KMS-11 (cell line): ENCODE measurements around the gene MRM3.
"Not testable (repeated sequence)": the region's sequence is repeated elsewhere in the genome, so short reads cannot be mapped to it uniquely, and the experiment has no call there.

Source experiments
- H2AFZ ChIP-seq: fragments of 200-600 bp; sonication (generic); 2 replicates; pipeline ENCODE4 v1.6.1; 2016; ENCODE audit warnings: antibody characterized with exemption, mixed run types, low read depth
- H3K27ac ChIP-seq: fragments of 200-600 bp; sonication (generic); 2 replicates; pipeline ENCODE4 v1.6.1; 2016; ENCODE audit warnings: mild to moderate bottlenecking, mixed run types
- H3K27me3 ChIP-seq: fragments of 200-600 bp; sonication (generic); 2 replicates; pipeline ENCODE4 v1.6.1; 2017; ENCODE audit warnings: mild to moderate bottlenecking, low read depth, mixed run types, moderate library complexity; ENCODE audit not compliant: insufficient read depth
- H3K36me3 ChIP-seq: fragments of 200-600 bp; sonication (generic); 2 replicates; pipeline ENCODE4 v1.6.1; 2017; ENCODE audit warnings: mild to moderate bottlenecking, mixed run types; ENCODE audit not compliant: insufficient read depth
- H3K4me1 ChIP-seq: fragments of 200-600 bp; sonication (generic); 2 replicates; pipeline ENCODE4 v1.6.1; 2016; ENCODE audit warnings: mild to moderate bottlenecking, low read depth, mixed run types; ENCODE audit not compliant: poor library complexity, severe bottlenecking
- H3K4me2 ChIP-seq: fragments of 200-600 bp; sonication (generic); 2 replicates; pipeline ENCODE4 v1.7.0; 2016; ENCODE audit warnings: mild to moderate bottlenecking, mixed run types
- H3K4me3 ChIP-seq: fragments of 200-600 bp; sonication (generic); IDR thresholded peaks from 2 replicates; pipeline ENCODE4 v1.6.1; 2017; ENCODE audit warnings: low read depth, low read length, mixed read lengths; ENCODE audit not compliant: insufficient read depth
- H3K79me2 ChIP-seq: fragments of 200-600 bp; sonication (generic); 2 replicates; pipeline ENCODE4 v1.6.1; 2016; ENCODE audit warnings: low read depth, mixed run types; ENCODE audit not compliant: insufficient read depth
- H3K9ac ChIP-seq: fragments of 200-600 bp; sonication (generic); 2 replicates; pipeline ENCODE4 v1.6.1; 2016; ENCODE audit warnings: mild to moderate bottlenecking, mixed run types
- H4K20me1 ChIP-seq: fragments of 200-600 bp; sonication (generic); 2 replicates; pipeline ENCODE4 v1.6.1; 2016; ENCODE audit warnings: mild to moderate bottlenecking, mixed run types; ENCODE audit not compliant: insufficient read depth
- TF ChIP-seq, protein P1 (sequence below): fragments of 200-600 bp; sonication (generic); conservative IDR thresholded peaks from 2 replicates; pipeline ENCODE4 v1.6.1; 2017; ENCODE audit warnings: low read depth, mild to moderate bottlenecking, antibody characterized with exemption, low read length, moderate library complexity, mixed read lengths

The MRM3 gene

DNA sequence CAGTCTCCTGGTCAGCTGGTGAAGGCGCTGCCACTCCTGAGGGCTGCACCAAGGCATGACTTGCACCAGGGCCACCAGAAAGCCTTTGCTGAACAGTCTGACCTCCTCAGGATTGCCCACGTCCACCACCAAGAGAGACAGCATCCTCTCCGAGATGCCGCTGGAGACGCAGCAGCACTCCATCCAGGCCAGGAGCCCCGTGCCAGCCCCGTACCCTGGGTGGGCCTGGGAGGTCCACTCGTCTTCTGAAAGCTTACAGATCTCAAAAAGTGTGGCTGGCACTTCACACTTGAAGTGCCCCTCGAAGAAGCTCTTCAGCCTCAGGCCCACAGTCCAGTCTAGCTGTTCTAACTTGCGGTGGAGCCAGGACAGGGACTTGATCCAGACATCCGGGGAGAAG, 36.7 kb upstream of the MRM3 start:
- Histone ChIP-seq H3K4me2 (no peak overlapping the region), H3K36me3 (no peaks in the 10 kb centered on the region; the same call in 1 of the 2 replicates), H3K4me3 (no peak overlapping the region), H3K79me2 (peaks cover 18% of the 10 kb centered on the region), H3K27me3 (no peaks in the 10 kb centered on the region), H3K4me1 (peaks cover 8% of the 10 kb centered on the region), H3K27ac (no peak overlapping the region), H3K9ac (no peak overlapping the region), H4K20me1 (no peaks in the 10 kb centered on the region), H2AFZ (no peak overlapping the region)
- TF ChIP-seq, protein P1, sequence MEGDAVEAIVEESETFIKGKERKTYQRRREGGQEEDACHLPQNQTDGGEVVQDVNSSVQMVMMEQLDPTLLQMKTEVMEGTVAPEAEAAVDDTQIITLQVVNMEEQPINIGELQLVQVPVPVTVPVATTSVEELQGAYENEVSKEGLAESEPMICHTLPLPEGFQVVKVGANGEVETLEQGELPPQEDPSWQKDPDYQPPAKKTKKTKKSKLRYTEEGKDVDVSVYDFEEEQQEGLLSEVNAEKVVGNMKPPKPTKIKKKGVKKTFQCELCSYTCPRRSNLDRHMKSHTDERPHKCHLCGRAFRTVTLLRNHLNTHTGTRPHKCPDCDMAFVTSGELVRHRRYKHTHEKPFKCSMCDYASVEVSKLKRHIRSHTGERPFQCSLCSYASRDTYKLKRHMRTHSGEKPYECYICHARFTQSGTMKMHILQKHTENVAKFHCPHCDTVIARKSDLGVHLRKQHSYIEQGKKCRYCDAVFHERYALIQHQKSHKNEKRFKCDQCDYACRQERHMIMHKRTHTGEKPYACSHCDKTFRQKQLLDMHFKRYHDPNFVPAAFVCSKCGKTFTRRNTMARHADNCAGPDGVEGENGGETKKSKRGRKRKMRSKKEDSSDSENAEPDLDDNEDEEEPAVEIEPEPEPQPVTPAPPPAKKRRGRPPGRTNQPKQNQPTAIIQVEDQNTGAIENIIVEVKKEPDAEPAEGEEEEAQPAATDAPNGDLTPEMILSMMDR = no peak

DNA sequence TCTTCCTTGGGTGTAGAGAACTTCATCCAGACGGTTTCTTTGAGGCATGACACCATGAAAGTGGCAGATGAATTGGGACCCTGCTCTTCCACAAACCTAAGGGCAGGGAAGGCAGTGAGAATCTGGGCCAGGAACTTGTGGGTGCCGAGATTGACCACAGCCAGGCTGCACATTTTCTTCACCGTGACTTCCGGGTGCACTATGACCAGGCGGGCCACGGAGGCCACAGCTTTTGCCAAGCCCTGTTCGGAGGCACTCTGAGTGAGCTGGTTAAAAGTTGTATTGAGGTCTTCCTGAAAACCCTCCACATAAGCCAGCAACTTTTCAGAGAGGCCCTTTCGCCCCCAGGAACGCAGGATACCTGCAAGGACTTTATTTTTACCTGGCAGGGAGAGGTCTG, 36.0 kb upstream of the MRM3 start:
- Histone ChIP-seq H3K36me3 (no peaks in the 10 kb centered on the region; the same call in 1 of the 2 replicates), H2AFZ (no peak overlapping the region), H3K9ac (no peak overlapping the region)

DNA sequence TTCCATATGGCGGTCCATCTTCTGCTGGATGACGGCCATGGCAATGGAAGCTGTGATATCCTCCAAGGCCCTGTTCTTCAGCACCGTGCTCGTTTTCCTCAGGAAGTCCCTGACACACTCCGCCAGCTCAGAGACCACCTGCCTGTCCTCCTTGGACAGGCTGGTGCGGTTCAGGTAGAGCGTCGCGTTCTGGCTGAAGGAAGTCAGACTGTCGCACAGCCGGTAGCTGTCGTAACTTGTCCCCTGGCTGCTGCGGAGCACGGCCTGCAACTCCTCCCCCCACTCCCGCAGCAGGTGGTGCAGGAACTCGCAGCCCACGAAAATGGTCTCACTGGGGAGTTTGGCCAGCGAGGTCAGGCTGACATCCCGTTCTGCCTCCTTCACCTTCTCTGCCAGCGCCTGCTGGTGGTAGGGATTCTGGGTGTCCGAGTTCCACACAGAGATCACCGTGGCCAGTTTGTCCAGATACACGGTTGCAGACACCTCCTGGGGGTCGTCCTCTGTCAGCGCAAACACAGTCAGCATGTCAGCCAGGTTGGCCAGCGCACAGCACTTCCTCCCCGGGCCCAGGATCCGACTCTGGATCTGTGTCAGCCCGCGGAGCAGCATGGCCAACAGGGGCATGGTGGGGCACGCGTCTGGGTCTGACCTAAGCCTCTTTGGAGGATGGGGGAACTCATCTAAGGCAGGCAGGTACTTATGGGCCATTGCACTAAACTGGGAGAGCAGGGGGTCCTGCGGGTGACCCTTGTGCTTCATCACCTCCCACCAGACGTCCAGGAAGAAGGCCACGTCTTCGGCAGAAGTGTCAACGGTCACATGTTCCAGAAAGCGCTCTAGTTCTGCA, 35.1 kb upstream of the MRM3 start:
- no peak overlapping the region for H3K9ac ChIP-seq
- no peaks in the 10 kb centered on the region for H3K27me3 ChIP-seq
- H3K4me3 ChIP-seq = no peak overlapping the region
- H4K20me1 ChIP-seq = no peaks in the 10 kb centered on the region
- H3K79me2 ChIP-seq = peaks cover 31% of the 10 kb centered on the region
- peaks cover 9% of the 10 kb centered on the region for H3K4me1 ChIP-seq
- no peak overlapping the region for H3K4me2 ChIP-seq
- no peaks in the 10 kb centered on the region; the same call in 1 of the 2 replicates for H3K36me3 ChIP-seq
- H3K27ac ChIP-seq = no peak overlapping the region
- TF ChIP-seq, protein P1 = no peak
- H2AFZ ChIP-seq = no peak overlapping the region

More for the DNA sequence above, 36.0 kb upstream of the MRM3 start:
- Histone ChIP-seq H4K20me1 (no peaks in the 10 kb centered on the region), H3K4me2 (no peak overlapping the region), H3K4me1 (peaks cover 9% of the 10 kb centered on the region), H3K79me2 (peaks cover 26% of the 10 kb centered on the region), H3K27me3 (no peaks in the 10 kb centered on the region), H3K27ac (no peak overlapping the region), H3K4me3 (no peak overlapping the region)
- TF ChIP-seq, protein P1 = no peak

DNA sequence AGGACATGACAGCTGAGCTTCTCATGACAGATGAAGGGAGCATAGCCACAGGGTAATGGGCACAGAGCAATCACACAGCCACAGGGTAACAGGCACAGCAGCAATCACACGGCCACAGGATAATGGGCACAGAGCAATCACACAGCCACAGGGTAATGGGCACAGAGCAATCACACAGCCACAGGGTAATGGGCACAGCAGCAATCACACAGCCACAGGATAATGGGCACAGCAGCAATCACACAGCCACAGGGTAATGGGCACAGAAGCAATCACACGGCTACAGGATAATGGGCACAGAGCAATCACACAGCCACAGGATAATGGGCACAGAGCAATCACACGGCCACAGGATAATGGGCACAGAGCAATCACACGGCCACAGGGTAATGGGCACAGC, 33.5 kb upstream of the MRM3 start:
- H4K20me1 ChIP-seq, H3K36me3 ChIP-seq, H3K27ac ChIP-seq, H3K4me3 ChIP-seq, H3K9ac ChIP-seq, H3K4me2 ChIP-seq, H3K27me3 ChIP-seq, H2AFZ ChIP-seq, H3K4me1 ChIP-seq: not testable (repeated sequence)
- H3K79me2 ChIP-seq = peaks cover 31% of the 10 kb centered on the region

DNA sequence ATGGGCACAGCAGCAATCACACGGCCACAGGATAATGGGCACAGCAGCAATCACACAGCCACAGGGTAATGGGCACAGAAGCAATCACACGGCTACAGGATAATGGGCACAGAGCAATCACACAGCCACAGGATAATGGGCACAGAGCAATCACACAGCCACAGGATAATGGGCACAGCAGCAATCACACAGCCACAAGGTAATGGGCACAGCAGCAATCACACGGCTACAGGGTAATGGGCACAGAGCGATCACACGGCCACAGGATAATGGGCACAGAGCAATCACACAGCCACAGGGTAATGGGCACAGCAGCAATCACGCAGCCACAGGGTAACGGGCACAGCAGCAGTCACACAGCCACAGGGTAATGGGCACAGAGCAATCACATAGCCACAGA, 32.8 kb upstream of the MRM3 start:
- H3K9ac ChIP-seq, H3K4me3 ChIP-seq, H3K4me1 ChIP-seq, H3K36me3 ChIP-seq, H4K20me1 ChIP-seq, H2AFZ ChIP-seq, H3K27me3 ChIP-seq, H3K27ac ChIP-seq: not testable (repeated sequence)
- peaks cover 31% of the 10 kb centered on the region for H3K79me2 ChIP-seq
- peak overlapping the region; percentile 89; the same call in 1 of the 2 replicates for H3K4me2 ChIP-seq
